Esophagus muscularis mucosa (tissue), 4 donors: ENCODE measurements around the gene ARG2.

Source experiments
- EP300 ChIP-seq: sonication (generic); formaldehyde crosslinking; IDR thresholded peaks from one replicate; pipeline ENCODE4 v1.6.1; 2017; ENCODE audit warnings: antibody characterized with exemption
- POLR2A ChIP-seq: fragments of 450-650 bp; IDR thresholded peaks from one replicate; pipeline ENCODE4 v1.6.1; 2017; ENCODE audit warnings: antibody characterized with exemption, moderate library complexity, mild to moderate bottlenecking, low read depth
- POLR2AphosphoS5 ChIP-seq, 2 donors: sonication (generic); formaldehyde crosslinking; IDR thresholded peaks; one replicate each; pipeline ENCODE4 v1.6.1; 2017; ENCODE audit warnings: antibody characterized with exemption in 2 of 2
- TF ChIP-seq, protein P1 (sequence below), 3 experiments: fragments of 200-600 bp in 2 of 3; fragments of 450-650 bp in 1 of 3; sonication (generic) in 2 of 3; IDR thresholded peaks; one replicate each; pipeline ENCODE4 v1.5.1; 2017 to 2019; ENCODE audit warnings: antibody characterized with exemption in 3 of 3, mild to moderate bottlenecking in 2 of 3, moderate library complexity in 1 of 3

DNA sequence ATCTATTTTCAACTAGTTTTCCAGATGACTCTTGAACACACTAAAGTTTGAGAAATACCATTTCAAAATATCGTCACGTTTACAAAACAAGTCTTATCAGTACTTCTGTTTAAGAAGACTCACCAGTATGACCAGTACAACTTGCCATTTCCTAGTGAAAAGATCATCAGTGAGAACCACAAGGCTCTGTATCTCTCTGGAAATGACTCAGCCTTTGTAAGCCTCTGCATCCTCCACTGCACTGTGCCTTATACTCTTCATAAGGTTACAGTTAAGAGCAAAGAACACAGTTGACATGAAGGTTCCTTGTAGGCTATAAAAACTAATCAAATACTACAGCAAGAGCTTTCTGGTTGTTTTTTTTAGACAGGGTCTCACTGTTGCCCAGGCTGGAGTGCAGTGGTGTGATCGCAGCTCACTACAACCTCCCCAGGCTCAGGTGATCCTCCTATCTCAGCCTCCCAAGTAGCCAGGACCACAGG lies 60.4 kb downstream of the ARG2 start:
- TF ChIP-seq, protein P1, sequence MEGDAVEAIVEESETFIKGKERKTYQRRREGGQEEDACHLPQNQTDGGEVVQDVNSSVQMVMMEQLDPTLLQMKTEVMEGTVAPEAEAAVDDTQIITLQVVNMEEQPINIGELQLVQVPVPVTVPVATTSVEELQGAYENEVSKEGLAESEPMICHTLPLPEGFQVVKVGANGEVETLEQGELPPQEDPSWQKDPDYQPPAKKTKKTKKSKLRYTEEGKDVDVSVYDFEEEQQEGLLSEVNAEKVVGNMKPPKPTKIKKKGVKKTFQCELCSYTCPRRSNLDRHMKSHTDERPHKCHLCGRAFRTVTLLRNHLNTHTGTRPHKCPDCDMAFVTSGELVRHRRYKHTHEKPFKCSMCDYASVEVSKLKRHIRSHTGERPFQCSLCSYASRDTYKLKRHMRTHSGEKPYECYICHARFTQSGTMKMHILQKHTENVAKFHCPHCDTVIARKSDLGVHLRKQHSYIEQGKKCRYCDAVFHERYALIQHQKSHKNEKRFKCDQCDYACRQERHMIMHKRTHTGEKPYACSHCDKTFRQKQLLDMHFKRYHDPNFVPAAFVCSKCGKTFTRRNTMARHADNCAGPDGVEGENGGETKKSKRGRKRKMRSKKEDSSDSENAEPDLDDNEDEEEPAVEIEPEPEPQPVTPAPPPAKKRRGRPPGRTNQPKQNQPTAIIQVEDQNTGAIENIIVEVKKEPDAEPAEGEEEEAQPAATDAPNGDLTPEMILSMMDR (IDR thresholded peaks at IDR 0.05) = no peak
- TF ChIP-seq POLR2A = no peak
- TF ChIP-seq EP300 = no peak
- TF ChIP-seq POLR2AphosphoS5 (IDR thresholded peaks at IDR 0.05) = no peak
